Uterus (tissue), 4 donors: ENCODE results near the gene FIBCD1. TPM values are rescaled to one million over a fixed set of nuclear protein-coding genes. Genes with fewer than 3 reads are reported as not detected.

Source experiments
- DNase-seq, 2 donors: peaks; one replicate each; pipeline ENCODE4 v3.0.0-alpha.2; 2019 to 2020
- H3K27ac ChIP-seq, 2 donors: fragments of 200-600 bp; sonication (generic); 1 replicate in 1 of 2; 2 replicates in 1 of 2; pipeline ENCODE4 v1.5.1; 2016 to 2018
- H3K27me3 ChIP-seq, 2 donors: fragments of 200-600 bp; sonication (generic); one replicate each; pipeline ENCODE4 v1.5.1; 2018 to 2019; ENCODE audit warnings: control low read depth in 1 of 2
- H3K36me3 ChIP-seq, 2 donors: fragments of 200-600 bp; sonication (generic); one replicate each; pipeline ENCODE4 v1.5.1; 2019; ENCODE audit warnings: control low read depth in 1 of 2
- H3K4me1 ChIP-seq, 2 donors: fragments of 200-600 bp; sonication (generic); one replicate each; pipeline ENCODE4 v1.5.1; 2018 to 2019; ENCODE audit warnings: control low read depth in 1 of 2
- H3K4me3 ChIP-seq, 2 donors: fragments of 200-600 bp; sonication (generic); 1 replicate in 1 of 2; 2 replicates in 1 of 2; pipeline ENCODE4 v1.5.1; 2018 to 2019; ENCODE audit warnings: mild to moderate bottlenecking in 1 of 2
- H3K9me3 ChIP-seq, 2 donors: fragments of 200-600 bp; sonication (generic); one replicate each; pipeline ENCODE4 v1.5.1; 2019; ENCODE audit warnings: control low read depth in 1 of 2
- CTCF ChIP-seq, 4 experiments: fragments of 200-600 bp in 2 of 4; fragments of 450-650 bp in 2 of 4; sonication (generic) in 2 of 4; IDR thresholded peaks; one replicate each; pipeline ENCODE4 v1.5.1; 2016 to 2019; ENCODE audit warnings: antibody characterized with exemption in 4 of 4, mild to moderate bottlenecking in 2 of 4, moderate library complexity in 1 of 4
- POLR2A ChIP-seq, 2 donors: fragments of 450-650 bp; IDR thresholded peaks; one replicate each; pipeline ENCODE4 v1.6.1; 2016; ENCODE audit warnings: antibody characterized with exemption in 2 of 2, mild to moderate bottlenecking in 1 of 2, moderate library complexity in 1 of 2
- intact Hi-C: fragments of 100-400 bp; cut with DNase I; formaldehyde crosslinking; loops from one replicate; pipeline ENCODE4 v1.15.1; 2023; ENCODE audit warnings: low total_unique reads
- total RNA-seq, 4 donors: library from RNA; depleted of rRNA in 3 of 4; stranded (reverse); fragments of >200 nt in 3 of 4; gene quantifications; one replicate each; pipeline versions ENCODE4 v1.1.0 to v1.2.4, GENCODE V29; 2014 to 2023
- donor health status: DM: yes; HTN: yes; CAD: no.

FIBCD1 gene
- total RNA-seq, 4 donors from 2014 or later = 0.29 TPM; not detected in 3

GRCh38 chr9:130884111-130884531 lies 54.9 kb downstream of the FIBCD1 start:
- intact Hi-C loops = no loop called here
- H3K27ac ChIP-seq = no peak overlapping the region
- H3K36me3 ChIP-seq = no peaks in the 10 kb centered on the region
- no peak for TF ChIP-seq CTCF (IDR thresholded peaks at IDR 0.05)
- no peak for TF ChIP-seq POLR2A (IDR thresholded peaks at IDR 0.05)
- no peak overlapping the region for H3K4me3 ChIP-seq
- no peaks in the 10 kb centered on the region for H3K9me3 ChIP-seq
- H3K4me1 ChIP-seq = no peaks in the 10 kb centered on the region
- H3K27me3 ChIP-seq = no peaks in the 10 kb centered on the region
- no peak for DNase-seq

GRCh38 chr9:130883479-130883878 lies 55.6 kb downstream of the FIBCD1 start:
- DNase-seq = no peak
- Histone ChIP-seq H3K36me3 (no peaks in the 10 kb centered on the region), H3K9me3 (no peaks in the 10 kb centered on the region), H3K4me3 (no peak overlapping the region), H3K27me3 (no peaks in the 10 kb centered on the region), H3K4me1 (no peaks in the 10 kb centered on the region), H3K27ac (no peak overlapping the region)
- intact Hi-C loops = no loop called here
- no peak for TF ChIP-seq POLR2A (IDR thresholded peaks at IDR 0.05)
- no peak for TF ChIP-seq CTCF (IDR thresholded peaks at IDR 0.05)

DNA sequence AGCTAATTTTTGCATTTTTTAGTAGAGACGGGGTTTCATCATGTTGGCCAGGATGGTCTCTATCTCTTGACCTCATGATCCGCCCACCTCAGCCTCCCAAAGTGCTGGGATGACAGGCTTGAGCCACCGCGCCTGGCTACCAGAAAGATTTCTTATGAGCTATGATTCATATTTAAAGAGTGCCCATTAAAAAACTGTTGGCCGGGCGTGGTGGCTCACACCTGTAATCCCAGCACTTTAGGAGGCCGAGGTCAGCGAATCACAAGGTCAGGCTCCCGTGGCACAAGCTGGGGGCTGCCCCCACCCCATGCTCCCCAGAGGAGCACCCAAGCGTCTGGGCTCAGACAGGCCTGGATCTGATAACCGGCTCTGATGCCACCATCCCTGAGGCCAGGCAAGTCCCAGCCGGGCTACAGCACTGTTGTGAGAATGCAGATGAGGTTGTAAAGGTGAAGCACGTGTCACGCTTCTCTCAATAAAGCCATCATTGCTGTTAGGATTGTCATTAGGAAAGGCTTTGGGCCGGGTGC lies 56.3 kb downstream of the FIBCD1 start:
- Histone ChIP-seq H3K9me3 (no peaks in the 10 kb centered on the region), H3K27me3 (no peaks in the 10 kb centered on the region), H3K27ac (no peak overlapping the region), H3K4me3 (no peak overlapping the region), H3K4me1 (no peaks in the 10 kb centered on the region), H3K36me3 (no peaks in the 10 kb centered on the region)
- no peak for DNase-seq
- intact Hi-C loops = no loop called here
- TF ChIP-seq POLR2A (IDR thresholded peaks at IDR 0.05) = no peak
- no peak for TF ChIP-seq CTCF (IDR thresholded peaks at IDR 0.05)

- Histone ChIP-seq H3K27ac (no peak overlapping the region), H3K4me1 (no peaks in the 10 kb centered on the region), H3K4me3 (no peak overlapping the region), H3K36me3 (no peaks in the 10 kb centered on the region), H3K9me3 (no peaks in the 10 kb centered on the region), H3K27me3 (no peaks in the 10 kb centered on the region)
- intact Hi-C loops = no loop called here
- DNase-seq = no peak
- TF ChIP-seq POLR2A (IDR thresholded peaks at IDR 0.05) (no peak), CTCF (IDR thresholded peaks at IDR 0.05) (no peak)
Measured at GRCh38 chr9:130881516-130881915, 57.5 kb downstream of the FIBCD1 start.

GRCh38 chr9:130880599-130881220 lies 58.3 kb downstream of the FIBCD1 start:
- H3K9me3 ChIP-seq = no peaks in the 10 kb centered on the region
- DNase-seq = no peak
- H3K4me1 ChIP-seq = no peaks in the 10 kb centered on the region
- H3K27ac ChIP-seq = no peak overlapping the region
- no peak for TF ChIP-seq CTCF (IDR thresholded peaks at IDR 0.05)
- no peak for TF ChIP-seq POLR2A (IDR thresholded peaks at IDR 0.05)
- H3K36me3 ChIP-seq = no peaks in the 10 kb centered on the region
- no peaks in the 10 kb centered on the region for H3K27me3 ChIP-seq
- H3K4me3 ChIP-seq = no peak overlapping the region
- intact Hi-C loops = no loop called here
